Thoracic aorta (tissue), 2 donors: Measurements from ENCODE around the gene PDE8B. TPM values are rescaled to one million over a fixed set of nuclear protein-coding genes. Genes with fewer than 3 reads are reported as not detected.

Source experiments
- ATAC-seq: fragments of 150-250 bp; one replicate; pipeline ENCODE4 v1.8.0; 2017; ENCODE audit warnings: low read depth; ENCODE audit not compliant: insufficient number of reproducible peaks, low FRiP score
- DNase-seq: peaks from one replicate; pipeline ENCODE4 v3.0.0-alpha.2; 2020; ENCODE audit warnings: low spot score
- H3K27ac ChIP-seq, 2 donors: fragments of 200-600 bp; sonication (generic); 1 replicate in 1 of 2; 2 replicates in 1 of 2; pipeline ENCODE4 v1.5.1; 2016; ENCODE audit warnings: mild to moderate bottlenecking in 2 of 2, moderate library complexity in 2 of 2
- H3K27me3 ChIP-seq: fragments of 200-600 bp; sonication (generic); replicated peaks from 2 replicates; pipeline ENCODE4 v1.6.0; 2016; ENCODE audit warnings: mild to moderate bottlenecking; ENCODE audit not compliant: insufficient read depth
- H3K36me3 ChIP-seq: fragments of 200-600 bp; sonication (generic); one replicate; pipeline ENCODE4 v1.5.1; 2016
- H3K4me1 ChIP-seq, 2 donors: fragments of 200-600 bp; sonication (generic); 1 replicate in 1 of 2; 2 replicates in 1 of 2; pipeline versions ENCODE4 v1.5.1 to v1.6.0; 2016; ENCODE audit warnings: low read depth in 2 of 2, mild to moderate bottlenecking in 1 of 2; ENCODE audit not compliant: control insufficient read depth in 1 of 2
- H3K4me3 ChIP-seq: fragments of 200-600 bp; sonication (generic); 2 replicates; pipeline ENCODE4 v1.5.1; 2016; ENCODE audit warnings: mild to moderate bottlenecking
- H3K9me3 ChIP-seq: fragments of 200-600 bp; sonication (generic); 2 replicates; pipeline ENCODE4 v1.5.1; 2016
- CTCF ChIP-seq: fragments of 200-600 bp; sonication (generic); IDR thresholded peaks from one replicate; pipeline ENCODE4 v1.5.1; 2019; ENCODE audit warnings: antibody characterized with exemption
- total RNA-seq, 2 donors: library from RNA; depleted of rRNA; stranded (reverse); fragments of >200 nt; gene quantifications; one replicate each; pipeline versions ENCODE4 v1.1.0 to v1.2.3, GENCODE V29; 2016

PDE8B gene
- total RNA-seq, 2 donors from 2014 or later = 22.7 to 59.8 TPM

- H3K36me3 ChIP-seq = no peaks in the 10 kb centered on the region
- no peak overlapping the region for H3K27ac ChIP-seq
- no peaks in the 10 kb centered on the region for H3K9me3 ChIP-seq
- DNase-seq (no peak), ATAC-seq (no peak)
- TF ChIP-seq CTCF = no peak
- H3K4me1 ChIP-seq = no peaks in the 10 kb centered on the region
- no peaks in the 10 kb centered on the region for H3K27me3 ChIP-seq
- no peak overlapping the region for H3K4me3 ChIP-seq
Observed at GRCh38 chr5:77259476-77259875, 49.0 kb downstream of the PDE8B start.

DNA sequence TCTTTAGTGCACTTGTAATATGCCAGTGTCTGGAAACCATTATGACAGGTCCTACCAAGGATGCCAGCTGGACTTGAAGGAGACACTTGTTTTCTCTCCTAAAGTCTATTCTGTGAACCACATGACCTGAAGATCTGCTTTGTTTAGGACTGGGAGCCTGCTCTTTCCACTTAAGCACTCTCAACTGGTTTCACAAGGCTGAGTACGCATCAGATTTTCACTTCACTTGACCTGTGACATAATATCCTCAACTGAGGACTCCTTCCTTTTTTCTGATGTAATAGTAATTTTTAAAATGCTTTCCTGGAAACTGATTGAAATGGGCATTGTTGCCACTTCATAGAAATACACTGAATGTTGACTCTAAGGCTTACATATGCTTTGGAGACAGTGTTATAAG is 52.2 kb downstream of the PDE8B start:
- ATAC-seq (no peak), DNase-seq (no peak)
- no peak for TF ChIP-seq CTCF
- Histone ChIP-seq H3K9me3 (no peaks in the 10 kb centered on the region), H3K27me3 (no peaks in the 10 kb centered on the region), H3K4me1 (no peaks in the 10 kb centered on the region), H3K36me3 (no peaks in the 10 kb centered on the region), H3K27ac (no peak overlapping the region), H3K4me3 (no peak overlapping the region)

- DNase-seq (no peak), ATAC-seq (no peak)
- no peaks in the 10 kb centered on the region for H3K27me3 ChIP-seq
Observed at GRCh38 chr5:77266291-77266690, 55.8 kb downstream of the PDE8B start.

DNA sequence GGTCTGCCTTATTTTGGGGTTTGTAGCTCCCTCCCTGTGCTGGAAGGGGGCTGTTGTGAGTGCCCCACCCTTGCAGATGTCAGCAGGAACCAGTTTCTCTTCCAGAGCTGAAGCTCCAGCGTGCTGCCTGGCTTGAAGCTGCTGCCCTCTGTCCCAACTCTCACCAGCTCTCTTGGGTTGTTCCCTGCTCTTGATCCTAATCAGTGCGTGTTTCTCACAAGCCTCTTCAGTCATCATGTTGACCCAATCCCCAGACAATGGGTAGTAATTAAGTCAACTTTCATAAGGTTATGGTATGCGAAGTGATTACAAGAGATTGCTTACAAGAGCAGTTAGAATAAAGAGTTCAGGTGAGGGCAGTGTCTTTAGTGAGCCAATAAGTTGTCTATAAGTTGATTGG is 57.0 kb downstream of the PDE8B start:
- Histone ChIP-seq H3K27me3 (no peaks in the 10 kb centered on the region), H3K4me3 (no peak overlapping the region), H3K36me3 (no peaks in the 10 kb centered on the region), H3K4me1 (peaks cover 0 to 3% of the 10 kb centered on the region in 2 donors), H3K27ac (no peak overlapping the region), H3K9me3 (no peaks in the 10 kb centered on the region)
- no peak for DNase-seq
- ATAC-seq = no peak
- no peak for TF ChIP-seq CTCF

More at GRCh38 chr5:77266291-77266690, 55.8 kb downstream of the PDE8B start:
- Histone ChIP-seq H3K36me3 (no peaks in the 10 kb centered on the region), H3K9me3 (no peaks in the 10 kb centered on the region), H3K27ac (no peak overlapping the region), H3K4me3 (no peak overlapping the region), H3K4me1 (no peaks in the 10 kb centered on the region)
- no peak for TF ChIP-seq CTCF

- no peaks in the 10 kb centered on the region for H3K9me3 ChIP-seq
- H3K27ac ChIP-seq = no peak overlapping the region
- no peak overlapping the region for H3K4me3 ChIP-seq
- peaks cover 0 to 3% of the 10 kb centered on the region in 2 donors for H3K4me1 ChIP-seq
- no peak for TF ChIP-seq CTCF
- ATAC-seq (no peak), DNase-seq (no peak)
- H3K36me3 ChIP-seq = no peaks in the 10 kb centered on the region
- H3K27me3 ChIP-seq = no peaks in the 10 kb centered on the region
Observed at GRCh38 chr5:77272206-77272605, 61.7 kb downstream of the PDE8B start.
